GM23338 (cell line): Measurements from ENCODE around the gene SHISA6. TPM values are rescaled to one million over a fixed set of nuclear protein-coding genes. Genes with fewer than 3 reads are reported as not detected.

Experiments
- ATAC-seq: fragments of 200-7000 bp; cut with Tn5 transposase; 3 replicates; pipeline ENCODE4 v1.9.1; 2020
- DNase-seq: peaks from one replicate; pipeline ENCODE4 v3.0.0-alpha.2; 2015; ENCODE audit warnings: low spot score
- H2AFZ ChIP-seq: fragments of 200-600 bp; sonication (generic); 2 replicates; pipeline ENCODE4 v1.8.0; 2016; ENCODE audit warnings: antibody characterized with exemption, mild to moderate bottlenecking, moderate library complexity
- H3F3A ChIP-seq: fragments of 200-600 bp; sonication (generic); replicated peaks from 2 replicates; pipeline ENCODE4 v1.8.0; 2017; ENCODE audit warnings: antibody characterized with exemption, mixed run types, low read depth
- H3K27ac ChIP-seq: fragments of 200-600 bp; sonication (generic); 2 replicates; pipeline ENCODE4 v1.6.1; 2016; ENCODE audit warnings: low read depth
- H3K27me3 ChIP-seq: fragments of 200-600 bp; sonication (generic); 2 replicates; pipeline ENCODE4 v1.8.0; 2016; ENCODE audit warnings: mild to moderate bottlenecking, mixed run types, moderate library complexity; ENCODE audit not compliant: insufficient read depth
- H3K36me3 ChIP-seq: fragments of 200-600 bp; sonication (generic); 2 replicates; pipeline ENCODE4 v1.8.0; 2016; ENCODE audit warnings: mild to moderate bottlenecking; ENCODE audit not compliant: insufficient read depth
- H3K4me1 ChIP-seq: fragments of 200-600 bp; sonication (generic); 2 replicates; pipeline ENCODE4 v1.8.0; 2016; ENCODE audit warnings: mild to moderate bottlenecking, moderate library complexity; ENCODE audit not compliant: insufficient read depth
- H3K4me2 ChIP-seq: fragments of 200-600 bp; sonication (generic); 2 replicates; pipeline ENCODE4 v1.7.1; 2017; ENCODE audit warnings: mixed run types
- H3K4me3 ChIP-seq: fragments of 200-600 bp; sonication (generic); 2 replicates; pipeline ENCODE4 v1.6.1; 2016; ENCODE audit warnings: mixed run types
- H3K79me2 ChIP-seq: fragments of 200-600 bp; sonication (generic); replicated peaks from 2 replicates; pipeline ENCODE4 v1.8.0; 2017; ENCODE audit warnings: mild to moderate bottlenecking; ENCODE audit not compliant: insufficient read depth
- H3K9me2 ChIP-seq: fragments of 200-600 bp; sonication (generic); 2 replicates; pipeline ENCODE4 v1.8.0; 2017; ENCODE audit not compliant: insufficient read depth
- H4K20me1 ChIP-seq: fragments of 200-600 bp; sonication (generic); replicated peaks from 2 replicates; pipeline ENCODE4 v1.8.0; 2017; ENCODE audit warnings: mild to moderate bottlenecking; ENCODE audit not compliant: insufficient read depth
- H3K27ac Mint-ChIP-seq: 2 replicates; pipeline ENCODE4 v1.8.0; 2020; ENCODE audit warnings: inconsistent platforms, mild to moderate bottlenecking, moderate library complexity, mixed read lengths
- H3K27me3 Mint-ChIP-seq: 3 replicates; pipeline ENCODE4 v1.8.0; 2022; ENCODE audit warnings: low read depth, mild to moderate bottlenecking, moderate library complexity, mixed read lengths, inconsistent platforms; ENCODE audit not compliant: insufficient read depth, poor library complexity
- H3K36me3 Mint-ChIP-seq: 3 replicates; pipeline ENCODE4 v1.8.0; 2021; ENCODE audit warnings: low read depth, mild to moderate bottlenecking, inconsistent platforms, moderate library complexity, mixed read lengths
- H3K4me1 Mint-ChIP-seq: 3 replicates; pipeline ENCODE4 v1.8.0; 2020; ENCODE audit warnings: mild to moderate bottlenecking, inconsistent platforms, mixed read lengths
- H3K4me3 Mint-ChIP-seq: 3 replicates; pipeline ENCODE4 v1.8.0; 2021; ENCODE audit warnings: moderate library complexity, mild to moderate bottlenecking, inconsistent platforms, mixed read lengths
- H3K9me3 Mint-ChIP-seq: 3 replicates; pipeline ENCODE4 v1.8.0; 2020; ENCODE audit warnings: moderate library complexity, mild to moderate bottlenecking, inconsistent platforms, mixed read lengths
- EZH2phosphoT487 ChIP-seq: fragments of 200-600 bp; sonication (generic); IDR thresholded peaks from one replicate; pipeline ENCODE4 v1.8.1; 2018; ENCODE audit warnings: antibody characterized with exemption; ENCODE audit not compliant: unreplicated experiment
- JUNB ChIP-seq: IDR thresholded peaks from one replicate; pipeline ENCODE4 v1.6.1; 2016; ENCODE audit warnings: antibody characterized with exemption; ENCODE audit not compliant: unreplicated experiment
- NANOG ChIP-seq: IDR thresholded peaks from 2 replicates; pipeline ENCODE4 v1.6.1; 2016; ENCODE audit warnings: antibody characterized with exemption, borderline replicate concordance
- POLR2AphosphoS5 ChIP-seq: IDR thresholded peaks from 2 replicates; pipeline ENCODE4 v1.6.1; 2016; ENCODE audit warnings: antibody characterized with exemption, low read depth
- ZNF462 ChIP-seq: fragments of 250-450 bp; sonication (Bioruptor Pico); IDR thresholded peaks from 2 replicates; pipeline ENCODE4 v1.5.0; 2020; ENCODE audit warnings: mild to moderate bottlenecking, moderate library complexity
- polyA plus RNA-seq: library from polyadenylated mRNA; unstranded; fragments of >200 nt; fragmentation: Nextera tagmentation; extraction: Ambion mirVana; gene quantifications from 2 replicates; pipeline ENCODE4 v1.2.1, GENCODE V29; 2016
- total RNA-seq: library from RNA; depleted of rRNA; stranded (reverse); fragments of >200 nt; shearing (Covaris generic); gene quantifications from 2 replicates; pipeline ENCODE4 v1.2.3, GENCODE V29; 2014
- TF ChIP-seq, protein P1 (sequence below), 2 experiments: fragments of 200-600 bp in 1 of 2; sonication (generic) in 1 of 2; conservative IDR thresholded peaks; 2 replicates each; pipeline versions ENCODE4 v1.5.1 to v1.6.1; 2016 to 2017; ENCODE audit warnings: antibody characterized with exemption in 2 of 2, low read depth in 2 of 2, mild to moderate bottlenecking in 2 of 2, moderate library complexity in 1 of 2
- TF ChIP-seq, protein P2 (sequence below): IDR thresholded peaks from 2 replicates; pipeline ENCODE4 v1.6.1; 2016; ENCODE audit warnings: antibody characterized with exemption

Gene SHISA6
- total and polyA plus RNA-seq, 2 experiments from 2014 or later: 0.52 TPM; not detected in 1

DNA sequence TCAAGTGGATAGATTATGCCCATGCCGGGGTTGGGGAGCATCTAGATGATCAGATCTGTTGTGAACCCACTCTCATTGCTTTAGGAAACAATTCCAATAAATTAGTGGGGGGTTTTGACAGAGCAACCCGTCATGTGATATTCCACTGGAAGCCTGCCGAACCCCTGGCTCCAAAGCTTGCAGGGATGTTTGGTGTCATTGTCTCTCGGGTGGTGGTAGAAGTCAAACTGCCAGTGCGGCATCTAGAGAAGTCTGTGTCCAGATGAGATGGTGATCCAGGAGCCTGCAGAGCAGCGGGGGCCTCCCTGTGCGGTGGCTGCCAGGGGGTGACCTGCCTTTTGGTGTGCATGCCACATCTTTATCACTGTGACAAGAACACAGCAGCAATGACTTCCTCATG is 91.7 kb downstream of the SHISA6 start:
- ATAC-seq: no peak
- peaks cover 96% of the 10 kb centered on the region for H3K9me3 Mint-ChIP-seq
- no peaks in the 10 kb centered on the region for H3K4me1 ChIP-seq

More for the DNA sequence above, 91.7 kb downstream of the SHISA6 start:
- Histone ChIP-seq H3K79me2 (no peaks in the 10 kb centered on the region), H3K27ac (no peak overlapping the region), H3K36me3 (0 out of 2 replicates have a peak, but pooled peaks cover 7% of the 10 kb centered on the region), H4K20me1 (no peaks in the 10 kb centered on the region), H3K4me3 (no peak overlapping the region), H3F3A (no peaks in the 10 kb centered on the region), H3K27me3 (no peaks in the 10 kb centered on the region), H3K4me2 (no peak overlapping the region), H3K9me2 (no peaks in the 10 kb centered on the region), H2AFZ (no peak overlapping the region)
- peaks cover 39% of the 10 kb centered on the region for H3K36me3 Mint-ChIP-seq
- H3K27ac Mint-ChIP-seq: no peak overlapping the region
- H3K4me1 Mint-ChIP-seq: no peaks in the 10 kb centered on the region
- H3K27me3 Mint-ChIP-seq: peaks cover 2% of the 10 kb centered on the region
- no peak for DNase-seq
- TF ChIP-seq ZNF462 (no peak), POLR2AphosphoS5 (no peak), NANOG (no peak), EZH2phosphoT487 (no peak), JUNB (no peak)
- TF ChIP-seq, protein P1, sequence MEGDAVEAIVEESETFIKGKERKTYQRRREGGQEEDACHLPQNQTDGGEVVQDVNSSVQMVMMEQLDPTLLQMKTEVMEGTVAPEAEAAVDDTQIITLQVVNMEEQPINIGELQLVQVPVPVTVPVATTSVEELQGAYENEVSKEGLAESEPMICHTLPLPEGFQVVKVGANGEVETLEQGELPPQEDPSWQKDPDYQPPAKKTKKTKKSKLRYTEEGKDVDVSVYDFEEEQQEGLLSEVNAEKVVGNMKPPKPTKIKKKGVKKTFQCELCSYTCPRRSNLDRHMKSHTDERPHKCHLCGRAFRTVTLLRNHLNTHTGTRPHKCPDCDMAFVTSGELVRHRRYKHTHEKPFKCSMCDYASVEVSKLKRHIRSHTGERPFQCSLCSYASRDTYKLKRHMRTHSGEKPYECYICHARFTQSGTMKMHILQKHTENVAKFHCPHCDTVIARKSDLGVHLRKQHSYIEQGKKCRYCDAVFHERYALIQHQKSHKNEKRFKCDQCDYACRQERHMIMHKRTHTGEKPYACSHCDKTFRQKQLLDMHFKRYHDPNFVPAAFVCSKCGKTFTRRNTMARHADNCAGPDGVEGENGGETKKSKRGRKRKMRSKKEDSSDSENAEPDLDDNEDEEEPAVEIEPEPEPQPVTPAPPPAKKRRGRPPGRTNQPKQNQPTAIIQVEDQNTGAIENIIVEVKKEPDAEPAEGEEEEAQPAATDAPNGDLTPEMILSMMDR (conservative IDR thresholded peaks at IDR 0.05; ENCODE audit: low read depth in 2 of 2): no peak
- TF ChIP-seq, protein P2, sequence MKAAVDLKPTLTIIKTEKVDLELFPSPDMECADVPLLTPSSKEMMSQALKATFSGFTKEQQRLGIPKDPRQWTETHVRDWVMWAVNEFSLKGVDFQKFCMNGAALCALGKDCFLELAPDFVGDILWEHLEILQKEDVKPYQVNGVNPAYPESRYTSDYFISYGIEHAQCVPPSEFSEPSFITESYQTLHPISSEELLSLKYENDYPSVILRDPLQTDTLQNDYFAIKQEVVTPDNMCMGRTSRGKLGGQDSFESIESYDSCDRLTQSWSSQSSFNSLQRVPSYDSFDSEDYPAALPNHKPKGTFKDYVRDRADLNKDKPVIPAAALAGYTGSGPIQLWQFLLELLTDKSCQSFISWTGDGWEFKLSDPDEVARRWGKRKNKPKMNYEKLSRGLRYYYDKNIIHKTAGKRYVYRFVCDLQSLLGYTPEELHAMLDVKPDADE: no peak
- no peak overlapping the region for H3K4me3 Mint-ChIP-seq
